Right ventricle myocardium superior (tissue), 1 donor: ENCODE measurements around the gene TMEM132D. TPM values are rescaled to one million over a fixed set of nuclear protein-coding genes. Genes with fewer than 3 reads are reported as not detected.

Experiments
- ATAC-seq: fragments of 200-7000 bp; cut with Tn5 transposase; one replicate; pipeline ENCODE4 v1.9.1; 2020; ENCODE audit warnings: mild to moderate bottlenecking; ENCODE audit not compliant: poor library complexity
- DNase-seq: peaks from one replicate; pipeline ENCODE4 v3.0.0-alpha.2; 2020
- intact Hi-C: fragments of 100-400 bp; cut with DNase I; formaldehyde crosslinking; loops from one replicate; pipeline ENCODE4 v1.11.2; 2022
- total RNA-seq: library from RNA; stranded (reverse); fragmentation: NEBNext Ultra II Directional; extraction: Animal tissue kit (Norgen Biotek cat#: 25700); gene quantifications from one replicate; pipeline ENCODE4 v1.2.1, GENCODE V29; 2021
- donor health status: DM: no; HTN: yes; CAD: no; lungs with severe emphysema.

The TMEM132D gene
- total RNA-seq, 1 donor from 2014 or later: not detected

DNA sequence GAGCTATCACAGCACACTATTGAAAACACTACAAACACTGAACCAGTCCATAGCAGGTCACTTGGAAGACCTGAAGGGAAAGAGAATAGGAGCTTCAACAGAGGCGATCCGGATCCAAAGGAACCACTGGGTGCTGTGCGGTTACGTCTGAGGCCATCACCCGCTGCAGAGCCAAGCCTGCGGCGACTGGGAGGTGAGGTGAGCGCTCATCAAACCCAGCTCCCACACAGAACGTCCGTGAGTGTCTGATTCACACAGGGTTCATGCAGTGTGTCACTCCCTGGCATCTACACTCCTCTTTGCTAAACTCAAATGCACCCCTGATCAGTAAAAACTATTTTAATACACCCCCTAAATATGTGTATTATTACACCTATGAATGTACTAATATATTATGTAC is 64.1 kb downstream of the TMEM132D start:
- DNase-seq: no peak
- intact Hi-C loops: no loop called here
- no peak for ATAC-seq

- intact Hi-C loops: no loop called here
- no peak for DNase-seq
- ATAC-seq: no peak
Measured at GRCh38 chr12:129831294-129831693, 72.5 kb downstream of the TMEM132D start.

DNA sequence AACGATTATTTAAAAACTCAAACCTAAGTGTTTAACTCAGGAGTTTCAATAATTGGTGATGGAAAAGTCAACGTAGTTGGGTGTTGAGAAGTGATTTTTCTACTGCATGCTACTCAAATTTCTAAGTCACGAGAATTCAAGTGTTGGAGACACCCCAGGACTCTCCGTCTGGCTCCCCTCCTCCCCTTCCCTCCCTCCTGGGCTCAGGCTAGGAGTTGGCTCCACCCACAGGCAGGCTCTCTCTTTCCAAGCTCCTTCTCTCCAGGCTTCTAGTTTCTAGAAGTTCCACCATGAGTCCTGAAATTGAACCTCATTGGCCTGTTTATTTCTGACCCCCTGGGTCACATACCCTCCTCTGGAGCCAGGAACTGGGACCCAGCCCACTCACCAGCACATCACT is 73.0 kb downstream of the TMEM132D start:
- no peak for DNase-seq
- intact Hi-C loops: no loop called here
- ATAC-seq: no peak

- ATAC-seq (no peak), DNase-seq (no peak)
- intact Hi-C loops: no loop called here
Measured at GRCh38 chr12:129827866-129828384, 75.9 kb downstream of the TMEM132D start.

GRCh38 chr12:129827102-129827865 is 76.5 kb downstream of the TMEM132D start:
- intact Hi-C loops: no loop called here
- ATAC-seq: no peak
- DNase-seq: no peak

DNA sequence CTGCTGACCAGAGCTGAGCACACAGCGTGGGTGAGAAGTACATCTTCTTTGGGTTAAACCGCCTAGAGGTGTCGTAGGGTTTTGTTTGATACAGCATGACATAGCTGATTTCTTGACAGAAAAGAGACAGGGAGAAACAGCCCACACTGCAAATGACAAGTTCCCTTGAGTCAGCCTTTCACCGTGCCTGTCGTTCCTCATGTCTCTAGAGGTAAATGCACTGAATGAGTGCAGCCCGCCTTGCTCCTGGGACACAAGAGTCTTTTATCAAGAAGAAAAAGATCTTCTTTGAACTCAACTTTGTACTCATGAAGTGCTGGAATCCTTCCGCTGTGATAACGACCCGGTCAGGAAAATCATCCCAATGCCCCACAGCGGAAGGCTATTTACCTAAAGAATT is 77.6 kb downstream of the TMEM132D start:
- ATAC-seq (no peak), DNase-seq (no peak)
- intact Hi-C loops: no loop called here

DNA sequence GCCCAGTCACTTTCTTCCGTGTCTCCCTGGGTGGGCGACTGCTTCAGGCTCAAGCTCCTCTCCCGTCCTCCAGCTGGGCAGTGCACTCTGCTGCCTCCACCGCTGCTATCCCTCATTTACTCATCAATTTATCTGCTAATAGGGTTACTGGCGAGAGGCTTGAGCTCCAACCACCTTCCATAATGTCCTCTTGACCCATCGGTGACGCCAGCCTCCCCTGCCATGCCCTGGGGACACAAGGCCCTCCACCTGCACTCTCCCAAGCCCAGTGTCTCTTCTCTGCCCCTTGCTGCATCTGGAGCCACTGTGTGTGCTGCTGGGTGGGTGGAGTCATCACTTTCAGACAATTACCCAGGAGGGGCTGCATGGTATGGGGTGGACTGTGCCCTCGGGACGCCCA is 78.5 kb downstream of the TMEM132D start:
- ATAC-seq (no peak), DNase-seq (no peak)
- intact Hi-C loops: no loop called here

- ATAC-seq (no peak), DNase-seq (no peak)
- intact Hi-C loops: no loop called here
Measured at GRCh38 chr12:129821964-129822363, 81.9 kb downstream of the TMEM132D start.

- intact Hi-C loops: no loop called here
- ATAC-seq (no peak), DNase-seq (no peak)
Measured at GRCh38 chr12:129819391-129819790, 84.4 kb downstream of the TMEM132D start.

- ATAC-seq (no peak), DNase-seq (no peak)
- intact Hi-C loops: no loop called here
Measured at GRCh38 chr12:129815846-129816245, 88.0 kb downstream of the TMEM132D start.

- ATAC-seq: no peak
- intact Hi-C loops: no loop called here
Measured at GRCh38 chr12:129811963-129812362, 91.9 kb downstream of the TMEM132D start.

DNA sequence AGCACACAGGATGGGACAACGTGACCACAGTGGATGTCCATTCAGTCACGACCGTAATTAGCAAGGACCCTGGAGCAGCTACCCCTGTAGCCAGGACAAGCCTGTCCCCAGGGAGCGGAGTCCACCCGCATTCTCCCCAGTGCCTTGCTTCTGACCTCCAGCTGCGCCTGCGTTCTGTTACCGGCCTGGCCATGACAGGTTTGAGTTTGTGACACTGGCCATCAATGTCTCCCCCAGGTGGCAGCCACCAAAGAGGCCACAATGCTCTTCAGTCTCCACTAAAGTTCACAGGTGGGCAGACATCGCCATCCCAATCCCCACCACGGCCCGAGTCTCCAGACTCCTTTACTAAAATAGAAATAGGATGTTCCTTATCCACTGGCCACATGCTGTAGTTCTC is 96.7 kb downstream of the TMEM132D start:
- no peak for ATAC-seq
- intact Hi-C loops: no loop called here

More at GRCh38 chr12:129811963-129812362, 91.9 kb downstream of the TMEM132D start:
- no peak for DNase-seq

GRCh38 chr12:129791396-129791795 is 112.4 kb downstream of the TMEM132D start:
- ATAC-seq: no peak
- intact Hi-C loops: no loop called here
- DNase-seq: no peak

More for the DNA sequence above, 96.7 kb downstream of the TMEM132D start:
- no peak for DNase-seq

GRCh38 chr12:129790930-129791329 is 112.9 kb downstream of the TMEM132D start:
- intact Hi-C loops: no loop called here
- no peak for DNase-seq
- ATAC-seq: no peak

- ATAC-seq: no peak
- intact Hi-C loops: no loop called here
- no peak for DNase-seq
Measured at GRCh38 chr12:129790331-129790730, 113.5 kb downstream of the TMEM132D start.

GRCh38 chr12:129789921-129790320 is 113.9 kb downstream of the TMEM132D start:
- intact Hi-C loops: no loop called here
- DNase-seq (no peak), ATAC-seq (no peak)

DNA sequence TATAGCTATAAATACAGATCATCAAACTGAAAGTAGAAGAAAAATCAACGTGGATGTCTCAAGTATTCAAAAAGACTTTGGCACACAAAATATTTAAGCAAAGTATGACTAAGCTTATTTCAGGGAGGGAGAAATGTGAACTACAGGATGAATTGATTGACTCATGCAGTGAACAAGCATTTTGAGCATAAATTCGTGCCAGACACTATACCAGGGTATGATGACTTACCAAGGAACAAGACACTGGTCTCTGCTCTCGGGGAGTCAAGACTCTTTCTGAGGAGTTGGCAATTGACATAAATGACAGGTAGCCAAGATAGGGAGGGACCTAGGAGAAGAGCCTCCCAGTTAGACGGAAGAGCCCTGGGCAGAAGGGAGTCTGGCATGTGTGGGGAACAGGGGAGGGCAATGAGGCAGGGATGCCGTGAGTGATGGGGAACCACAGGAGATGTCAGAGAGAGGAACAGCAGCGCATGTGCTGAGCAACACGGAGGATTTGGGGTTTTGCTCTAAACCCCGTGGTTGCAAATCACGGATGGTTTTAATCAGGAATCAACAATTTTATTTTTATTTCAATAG is 115.2 kb downstream of the TMEM132D start:
- ATAC-seq: no peak
- no peak for DNase-seq
- intact Hi-C loops: no loop called here

DNA sequence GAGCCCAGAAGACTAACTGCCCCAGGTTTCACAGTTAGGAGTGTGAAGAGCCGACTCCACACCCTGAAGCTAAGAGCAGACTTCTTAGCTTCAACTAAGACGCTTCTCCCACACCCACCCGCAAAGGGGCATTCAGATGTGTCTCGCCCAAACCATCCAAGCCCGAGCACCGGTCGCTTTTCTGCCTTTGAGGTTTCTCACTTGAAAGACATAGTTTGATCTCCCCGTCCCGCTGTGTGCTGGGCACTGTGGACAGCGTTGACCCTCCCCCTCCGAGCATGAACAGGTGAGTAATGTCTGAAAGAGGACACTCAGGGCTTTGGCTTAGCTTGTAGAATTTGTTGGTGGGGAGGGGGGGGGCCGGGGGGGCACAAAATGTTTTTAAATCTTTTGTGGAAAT is 123.8 kb downstream of the TMEM132D start:
- ATAC-seq: no peak
- intact Hi-C loops: no loop called here
- no peak for DNase-seq

DNA sequence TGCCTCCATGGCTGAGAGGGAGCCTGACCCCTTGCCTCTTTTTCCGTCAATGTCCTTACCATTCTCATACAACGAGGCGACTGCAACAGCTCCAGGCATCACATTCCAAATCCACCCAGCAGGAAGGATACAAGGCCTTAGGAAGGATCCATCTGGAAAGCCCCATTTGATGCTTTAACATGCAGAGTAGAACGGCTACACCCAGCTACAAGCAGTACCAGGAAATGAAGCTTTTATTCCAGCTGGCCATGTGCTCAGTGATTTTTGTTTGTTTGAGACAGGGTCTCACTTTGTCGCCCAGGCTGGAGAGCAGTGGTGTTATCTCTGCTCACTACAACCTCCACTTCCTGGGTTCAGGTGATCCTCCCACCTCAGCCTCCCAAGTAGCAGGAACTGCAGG is 124.8 kb downstream of the TMEM132D start:
- intact Hi-C loops: no loop called here
- no peak for ATAC-seq
- DNase-seq: no peak

GRCh38 chr12:129776977-129777667 is 126.7 kb downstream of the TMEM132D start:
- DNase-seq: no peak
- no peak for ATAC-seq
- intact Hi-C loops: no loop called here
